ENCODE data around the gene LRRC59.

LRRC59 gene

GRCh38 chr17:50386510-50386909 lies 10.8 kb downstream of the LRRC59 start:
- no peak for DNase-seq (ENCODE audit: low read depth, low spot score)

- DNase-seq (ENCODE audit: low read depth, low spot score) = no peak
Observed at GRCh38 chr17:50382931-50383330, 14.4 kb downstream of the LRRC59 start.

GRCh38 chr17:50381920-50382319 lies 15.4 kb downstream of the LRRC59 start:
- no peak for DNase-seq (ENCODE audit: low read depth, low spot score)

- DNase-seq (ENCODE audit: low read depth, low spot score) = no peak
Observed at GRCh38 chr17:50381260-50381815, 16.0 kb downstream of the LRRC59 start.

GRCh38 chr17:50380369-50381259 lies 16.7 kb downstream of the LRRC59 start:
- DNase-seq (ENCODE audit: low read depth, low spot score) = no peak

- no peak for DNase-seq (ENCODE audit: low read depth, low spot score)
Observed at GRCh38 chr17:50379351-50380132, 17.8 kb downstream of the LRRC59 start.

- DNase-seq (ENCODE audit: low read depth, low spot score) = no peak
Observed at GRCh38 chr17:50375858-50376538, 21.3 kb downstream of the LRRC59 start.

- no peak for DNase-seq (ENCODE audit: low read depth, low spot score)
Observed at GRCh38 chr17:50373705-50374104, 23.6 kb downstream of the LRRC59 start.

- peak; percentile 75 for DNase-seq (ENCODE audit: low read depth, low spot score)
Observed at GRCh38 chr17:50372758-50373556, 24.4 kb downstream of the LRRC59 start, which contains the start of the genes EME1 and MRPL27. Gene EME1, plus strand, starts transcription at chr17:50373229. Its CDS starts 1,980 bp downstream, at chr17:50375209. Gene MRPL27, minus strand, starts transcription at chr17:50373184. Its CDS starts 14 bp downstream, at chr17:50373170.

GRCh38 chr17:50372222-50372757 lies 25.0 kb downstream of the LRRC59 start:
- no peak for DNase-seq (ENCODE audit: low read depth, low spot score)

GRCh38 chr17:50371526-50371925 lies 25.8 kb downstream of the LRRC59 start:
- DNase-seq (ENCODE audit: low read depth, low spot score) = no peak

GRCh38 chr17:50370052-50370451 lies 27.3 kb downstream of the LRRC59 start:
- no peak for DNase-seq (ENCODE audit: low read depth, low spot score)

GRCh38 chr17:50367401-50367800 lies 29.9 kb downstream of the LRRC59 start:
- no peak for DNase-seq (ENCODE audit: low read depth, low spot score)

GRCh38 chr17:50365649-50366393 lies 31.5 kb downstream of the LRRC59 start:
- DNase-seq (ENCODE audit: low read depth, low spot score) = no peak

GRCh38 chr17:50365165-50365564 lies 32.2 kb downstream of the LRRC59 start:
- DNase-seq (ENCODE audit: low read depth, low spot score) = no peak

GRCh38 chr17:50364715-50365114 lies 32.6 kb downstream of the LRRC59 start:
- no peak for DNase-seq (ENCODE audit: low read depth, low spot score)

GRCh38 chr17:50364061-50364458 lies 33.3 kb downstream of the LRRC59 start:
- no peak for DNase-seq (ENCODE audit: low read depth, low spot score)

GRCh38 chr17:50363217-50364060 lies 33.9 kb downstream of the LRRC59 start:
- no peak for DNase-seq (ENCODE audit: low read depth, low spot score)

- DNase-seq (ENCODE audit: low read depth, low spot score) = no peak
Observed at GRCh38 chr17:50362661-50363060, 34.7 kb downstream of the LRRC59 start.

Data from brain pericyte (primary cell).